Stimulated activated CD8-positive, alpha-beta memory T cell treated with anti-CD3 and anti-CD28 coated beads, Interleukin-12 subunit alpha, Interleukin-12 subunit beta, amount 100 ng/mL, for 4 hours (primary cell): ENCODE results near the gene KCNK4.
"Not testable (repeated sequence)": the region's sequence is repeated elsewhere in the genome, so short reads cannot be mapped to it uniquely, and the experiment has no call there.

Experiments
- DNase-seq: peaks from one replicate; pipeline ENCODE4 v3.0.0-alpha.2; 2020; ENCODE audit warnings: low read depth

The KCNK4 gene

GRCh38 chr11:64307795-64308194 lies 16.7 kb downstream of the KCNK4 start:
- not testable (repeated sequence) for DNase-seq

GRCh38 chr11:64312947-64313346 lies 21.8 kb downstream of the KCNK4 start:
- DNase-seq: no peak

DNA sequence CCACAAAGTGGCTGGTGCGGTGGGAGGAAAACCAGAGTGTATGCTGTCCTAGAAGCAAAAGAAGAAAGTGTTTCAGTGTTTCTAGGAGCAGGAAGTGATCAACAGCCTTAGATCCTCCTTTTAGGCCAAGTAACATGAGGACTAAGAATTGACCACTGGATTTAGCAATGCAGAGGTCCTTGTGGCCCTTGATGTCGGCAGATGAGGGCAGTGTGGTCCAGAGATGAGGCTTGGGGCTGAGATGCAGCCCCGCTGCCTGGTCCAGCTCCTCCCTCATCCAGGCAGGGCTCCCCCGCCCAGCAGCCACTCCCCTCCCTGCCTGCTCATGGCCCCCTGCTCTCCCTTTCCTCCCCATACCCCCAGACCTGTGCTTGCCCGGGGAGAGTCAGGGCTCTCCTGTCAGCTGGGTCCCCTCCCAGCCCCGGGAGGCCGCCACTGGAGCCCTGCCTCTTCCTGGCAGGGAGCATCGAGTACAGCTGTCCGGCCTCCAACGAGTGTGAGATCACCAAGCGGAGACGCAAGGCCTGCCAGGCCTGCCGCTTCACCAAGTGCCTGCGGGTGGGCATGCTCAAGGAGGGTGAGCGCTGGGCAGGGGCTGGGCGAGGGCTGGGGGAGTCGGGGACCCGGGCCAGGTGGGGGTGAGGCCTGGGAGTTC lies 22.5 kb downstream of the KCNK4 start:
- DNase-seq: no peak

DNA sequence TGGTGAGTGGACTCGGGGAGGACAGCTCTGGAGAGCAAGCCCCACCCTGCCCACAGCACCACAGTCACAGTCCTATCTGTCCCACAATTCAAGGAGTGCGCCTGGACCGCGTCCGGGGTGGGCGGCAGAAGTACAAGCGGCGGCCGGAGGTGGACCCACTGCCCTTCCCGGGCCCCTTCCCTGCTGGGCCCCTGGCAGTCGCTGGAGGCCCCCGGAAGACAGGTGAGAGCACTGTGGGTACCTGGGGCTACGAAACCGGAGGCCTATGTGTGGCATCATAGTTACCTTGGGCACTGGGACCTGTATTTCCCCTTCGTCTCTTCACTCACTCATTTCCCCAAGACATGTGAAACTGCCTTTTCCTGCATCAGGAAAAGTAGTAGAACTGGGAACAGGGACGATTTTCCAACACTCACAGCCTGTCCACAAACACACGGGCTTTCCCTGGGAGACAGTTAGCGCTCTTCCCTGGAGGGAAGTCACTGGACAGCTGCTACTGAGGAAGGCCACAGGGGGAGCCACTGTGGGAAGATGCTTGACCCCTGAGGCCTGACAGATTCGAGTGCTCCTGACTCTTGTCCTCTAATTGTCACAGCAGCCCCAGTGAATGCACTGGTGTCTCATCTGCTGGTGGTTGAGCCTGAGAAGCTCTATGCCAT lies 23.2 kb downstream of the KCNK4 start:
- DNase-seq: no peak

DNA sequence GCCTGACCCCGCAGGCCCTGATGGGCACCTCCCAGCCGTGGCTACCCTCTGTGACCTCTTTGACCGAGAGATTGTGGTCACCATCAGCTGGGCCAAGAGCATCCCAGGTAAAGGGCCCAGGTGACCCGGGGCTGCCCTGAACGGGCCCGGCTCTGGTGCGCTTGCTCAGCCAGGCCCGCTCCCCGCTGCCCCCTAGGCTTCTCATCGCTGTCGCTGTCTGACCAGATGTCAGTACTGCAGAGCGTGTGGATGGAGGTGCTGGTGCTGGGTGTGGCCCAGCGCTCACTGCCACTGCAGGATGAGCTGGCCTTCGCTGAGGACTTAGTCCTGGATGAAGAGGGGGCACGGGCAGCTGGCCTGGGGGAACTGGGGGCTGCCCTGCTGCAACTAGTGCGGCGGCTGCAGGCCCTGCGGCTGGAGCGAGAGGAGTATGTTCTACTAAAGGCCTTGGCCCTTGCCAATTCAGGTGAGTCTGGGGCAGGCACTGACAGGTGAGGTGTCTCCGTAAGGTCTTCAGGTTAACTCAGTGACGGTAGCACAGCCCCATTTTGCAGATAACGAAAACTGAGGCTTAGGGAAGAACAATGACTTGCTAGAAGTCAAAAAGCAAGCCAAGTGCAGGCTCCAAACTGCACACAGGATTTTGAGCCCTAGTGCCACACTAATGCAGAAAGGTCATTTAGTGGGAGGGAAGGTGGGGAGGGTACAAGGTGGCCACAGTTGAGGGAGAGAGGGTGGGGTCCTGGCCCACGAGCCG lies 23.9 kb downstream of the KCNK4 start:
- DNase-seq: no peak

GRCh38 chr11:64315667-64316526 lies 24.8 kb downstream of the KCNK4 start:
- not testable (repeated sequence) for DNase-seq

DNA sequence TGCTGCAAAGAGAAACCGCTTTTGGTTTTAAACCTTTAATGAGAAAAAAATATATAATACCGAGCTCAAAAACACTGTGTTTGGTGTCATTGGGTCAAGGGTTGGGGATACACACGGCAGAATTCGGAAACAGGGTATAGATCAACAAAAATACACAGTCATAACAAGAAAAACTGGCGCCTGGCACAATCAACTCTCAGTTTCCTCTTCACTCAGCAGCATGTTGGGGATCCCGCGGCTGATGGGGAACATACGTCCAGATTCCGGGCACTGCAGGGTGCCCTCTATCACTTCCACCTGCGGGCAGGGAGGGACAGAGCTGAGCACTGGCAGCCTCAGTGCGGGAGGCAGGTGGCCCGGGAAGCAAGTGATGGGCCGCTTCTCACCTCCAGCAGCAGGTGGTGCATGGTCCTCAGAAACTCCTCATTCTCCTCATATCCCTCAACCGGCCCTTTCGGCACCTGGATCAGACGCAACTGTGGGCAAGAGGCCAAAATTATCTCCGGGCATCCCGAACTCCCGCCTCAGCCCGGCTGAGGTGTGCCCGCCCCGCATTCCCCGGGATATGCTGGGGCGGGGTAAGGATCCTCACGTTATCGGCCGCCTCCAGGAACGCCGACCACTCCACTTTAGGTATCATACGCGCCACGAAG lies 25.7 kb downstream of the KCNK4 start:
- no peak for DNase-seq

- peak; percentile 90 for DNase-seq
These were observed 26.3 kb downstream of the KCNK4 start, which contains the start of gene TRMT112 for GRCh38 chr11:64317325-64317960. TSS of gene TRMT112 (minus strand) at chr11:64317559. CDS start at chr11:64317526, 33 bp downstream.

- peak; percentile 93 for DNase-seq
These were observed 27.1 kb downstream of the KCNK4 start, which contains the start of gene PRDX5 for GRCh38 chr11:64317961-64318765. TSS of gene PRDX5 (plus strand) at chr11:64318121. CDS start at chr11:64318216, 95 bp downstream.

- no peak for DNase-seq
These were observed 28.0 kb downstream of the KCNK4 start for GRCh38 chr11:64318766-64319761.

DNA sequence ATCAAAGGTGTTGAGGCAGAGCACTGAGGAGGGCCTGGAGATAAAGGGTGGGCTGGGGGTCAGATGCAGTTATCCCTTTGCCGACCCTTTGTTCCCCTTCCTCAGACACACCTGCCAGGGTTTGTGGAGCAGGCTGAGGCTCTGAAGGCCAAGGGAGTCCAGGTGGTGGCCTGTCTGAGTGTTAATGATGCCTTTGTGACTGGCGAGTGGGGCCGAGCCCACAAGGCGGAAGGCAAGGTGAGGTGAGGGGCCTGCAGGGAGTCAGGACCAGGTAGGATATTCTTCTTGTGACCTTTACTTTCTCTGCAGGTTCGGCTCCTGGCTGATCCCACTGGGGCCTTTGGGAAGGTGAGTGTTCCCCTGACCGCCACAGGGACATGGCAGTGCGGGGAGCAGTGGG lies 29.5 kb downstream of the KCNK4 start:
- DNase-seq: no peak

GRCh38 chr11:64321026-64321425 lies 29.9 kb downstream of the KCNK4 start:
- no peak for DNase-seq

DNA sequence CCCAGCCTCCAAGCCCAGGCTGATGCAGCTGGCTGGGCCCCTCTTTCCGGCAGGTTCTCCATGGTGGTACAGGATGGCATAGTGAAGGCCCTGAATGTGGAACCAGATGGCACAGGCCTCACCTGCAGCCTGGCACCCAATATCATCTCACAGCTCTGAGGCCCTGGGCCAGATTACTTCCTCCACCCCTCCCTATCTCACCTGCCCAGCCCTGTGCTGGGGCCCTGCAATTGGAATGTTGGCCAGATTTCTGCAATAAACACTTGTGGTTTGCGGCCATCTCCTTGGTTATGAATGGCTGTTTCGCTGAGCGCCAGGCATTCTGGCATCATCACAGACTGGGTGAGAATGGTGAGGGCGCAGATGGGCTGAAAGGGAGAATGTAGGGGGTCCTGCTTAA lies 30.4 kb downstream of the KCNK4 start:
- DNase-seq: no peak

DNA sequence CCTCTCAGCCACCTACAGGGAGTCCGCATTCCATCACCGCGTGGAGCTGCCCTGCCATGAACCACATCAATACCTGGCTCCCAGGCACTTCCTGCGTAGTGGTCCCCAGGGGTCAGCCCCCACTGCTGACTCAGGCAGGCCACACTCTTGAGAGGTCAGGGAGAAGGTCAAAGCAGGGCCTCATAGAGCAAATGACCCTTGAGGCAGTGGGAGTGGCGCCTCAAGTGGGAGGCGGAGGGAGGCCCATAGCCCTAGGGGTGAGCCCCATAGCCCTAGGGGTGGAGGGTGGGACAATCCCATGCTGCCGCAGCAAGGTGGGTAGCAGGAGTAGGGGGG lies 31.8 kb downstream of the KCNK4 start:
- no peak for DNase-seq

- DNase-seq: no peak
These were observed 32.3 kb downstream of the KCNK4 start for GRCh38 chr11:64323373-64323772.

DNA sequence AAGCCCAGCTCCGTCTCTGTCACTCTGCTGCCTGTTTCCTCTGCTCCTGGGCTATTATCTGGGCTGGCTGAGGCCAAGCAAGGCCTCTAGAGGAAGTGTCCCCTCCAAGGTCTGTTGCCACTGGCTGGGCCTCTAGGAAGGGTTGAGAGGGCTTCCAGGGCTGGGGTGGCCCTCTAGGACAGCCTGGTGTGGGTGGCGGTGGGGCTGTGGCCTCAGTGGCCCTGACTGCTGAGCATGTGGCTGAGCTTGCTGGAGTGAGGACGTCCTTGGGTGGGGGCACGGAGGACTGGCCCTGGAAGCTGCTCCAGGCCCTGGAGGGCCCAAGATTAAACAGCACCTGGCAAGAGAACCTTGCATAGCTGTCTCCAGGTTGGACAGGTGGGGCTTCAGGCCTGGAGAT lies 32.9 kb downstream of the KCNK4 start:
- not testable (repeated sequence) for DNase-seq

GRCh38 chr11:64324692-64325469 lies 33.8 kb downstream of the KCNK4 start:
- no peak for DNase-seq

GRCh38 chr11:64327375-64327774 lies 36.3 kb downstream of the KCNK4 start:
- no peak for DNase-seq
